SU-DHL-6 (cell line): ENCODE measurements around the gene LYPD6.

Source experiments
- EZH2phosphoT487 ChIP-seq: fragments of 200-600 bp; sonication (generic), shearing (Covaris generic); conservative IDR thresholded peaks from 2 replicates; pipeline ENCODE4 v1.6.1; 2018; ENCODE audit warnings: mild to moderate bottlenecking, antibody characterized with exemption, low read length, moderate library complexity, mixed read lengths
- TF ChIP-seq, protein P1 (sequence below): fragments of 200-600 bp; sonication (generic); IDR thresholded peaks from one replicate; pipeline ENCODE4 v1.5.1; 2017; ENCODE audit warnings: antibody characterized with exemption, mild to moderate bottlenecking, low read length, moderate library complexity; ENCODE audit not compliant: insufficient read depth, poor library complexity, severe bottlenecking

DNA sequence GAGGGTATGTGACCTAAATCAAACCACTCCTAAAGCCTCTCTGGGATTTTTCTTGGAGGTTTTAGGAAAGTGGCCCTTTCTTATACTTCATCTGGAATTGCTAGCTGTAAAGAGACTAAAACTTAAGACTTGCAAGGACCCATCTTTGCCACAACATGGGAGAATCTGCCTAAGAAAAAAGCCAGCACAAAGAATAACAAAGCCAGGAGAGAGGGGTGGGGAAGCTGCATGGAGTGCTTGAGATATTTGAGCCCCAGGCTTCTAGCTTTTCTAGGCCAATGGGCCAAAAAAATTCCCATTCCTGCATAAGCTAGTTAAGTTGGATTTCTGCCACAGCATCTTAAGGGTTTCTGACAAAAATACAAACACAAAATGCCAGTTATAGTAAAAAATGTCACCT, 38.5 kb upstream of the LYPD6 start:
- TF ChIP-seq, protein P1, sequence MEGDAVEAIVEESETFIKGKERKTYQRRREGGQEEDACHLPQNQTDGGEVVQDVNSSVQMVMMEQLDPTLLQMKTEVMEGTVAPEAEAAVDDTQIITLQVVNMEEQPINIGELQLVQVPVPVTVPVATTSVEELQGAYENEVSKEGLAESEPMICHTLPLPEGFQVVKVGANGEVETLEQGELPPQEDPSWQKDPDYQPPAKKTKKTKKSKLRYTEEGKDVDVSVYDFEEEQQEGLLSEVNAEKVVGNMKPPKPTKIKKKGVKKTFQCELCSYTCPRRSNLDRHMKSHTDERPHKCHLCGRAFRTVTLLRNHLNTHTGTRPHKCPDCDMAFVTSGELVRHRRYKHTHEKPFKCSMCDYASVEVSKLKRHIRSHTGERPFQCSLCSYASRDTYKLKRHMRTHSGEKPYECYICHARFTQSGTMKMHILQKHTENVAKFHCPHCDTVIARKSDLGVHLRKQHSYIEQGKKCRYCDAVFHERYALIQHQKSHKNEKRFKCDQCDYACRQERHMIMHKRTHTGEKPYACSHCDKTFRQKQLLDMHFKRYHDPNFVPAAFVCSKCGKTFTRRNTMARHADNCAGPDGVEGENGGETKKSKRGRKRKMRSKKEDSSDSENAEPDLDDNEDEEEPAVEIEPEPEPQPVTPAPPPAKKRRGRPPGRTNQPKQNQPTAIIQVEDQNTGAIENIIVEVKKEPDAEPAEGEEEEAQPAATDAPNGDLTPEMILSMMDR: no peak
- TF ChIP-seq EZH2phosphoT487: no peak
